Vagina (tissue), 2 donors: Measurements from ENCODE around the gene SPOCK2.

ENCODE experiments used
- POLR2A ChIP-seq, 2 donors: fragments of 450-650 bp; IDR thresholded peaks; one replicate each; pipeline ENCODE4 v1.6.1; 2017; ENCODE audit warnings: antibody characterized with exemption in 2 of 2, mild to moderate bottlenecking in 2 of 2, moderate library complexity in 2 of 2
- POLR2AphosphoS5 ChIP-seq, 2 donors: sonication (generic); formaldehyde crosslinking; IDR thresholded peaks; one replicate each; pipeline ENCODE4 v1.9.0; 2017; ENCODE audit warnings: antibody characterized with exemption in 2 of 2, mild to moderate bottlenecking in 2 of 2, low read depth in 1 of 2; ENCODE audit not compliant: insufficient read depth in 1 of 2
- TF ChIP-seq, protein P1 (sequence below), 3 experiments: fragments of 450-650 bp in 2 of 3; fragments of 200-600 bp in 1 of 3; sonication (generic) in 1 of 3; IDR thresholded peaks; one replicate each; pipeline ENCODE4 v1.5.1; 2017 to 2019; ENCODE audit warnings: antibody characterized with exemption in 3 of 3, mild to moderate bottlenecking in 2 of 3, moderate library complexity in 2 of 3

- TF ChIP-seq, protein P1, sequence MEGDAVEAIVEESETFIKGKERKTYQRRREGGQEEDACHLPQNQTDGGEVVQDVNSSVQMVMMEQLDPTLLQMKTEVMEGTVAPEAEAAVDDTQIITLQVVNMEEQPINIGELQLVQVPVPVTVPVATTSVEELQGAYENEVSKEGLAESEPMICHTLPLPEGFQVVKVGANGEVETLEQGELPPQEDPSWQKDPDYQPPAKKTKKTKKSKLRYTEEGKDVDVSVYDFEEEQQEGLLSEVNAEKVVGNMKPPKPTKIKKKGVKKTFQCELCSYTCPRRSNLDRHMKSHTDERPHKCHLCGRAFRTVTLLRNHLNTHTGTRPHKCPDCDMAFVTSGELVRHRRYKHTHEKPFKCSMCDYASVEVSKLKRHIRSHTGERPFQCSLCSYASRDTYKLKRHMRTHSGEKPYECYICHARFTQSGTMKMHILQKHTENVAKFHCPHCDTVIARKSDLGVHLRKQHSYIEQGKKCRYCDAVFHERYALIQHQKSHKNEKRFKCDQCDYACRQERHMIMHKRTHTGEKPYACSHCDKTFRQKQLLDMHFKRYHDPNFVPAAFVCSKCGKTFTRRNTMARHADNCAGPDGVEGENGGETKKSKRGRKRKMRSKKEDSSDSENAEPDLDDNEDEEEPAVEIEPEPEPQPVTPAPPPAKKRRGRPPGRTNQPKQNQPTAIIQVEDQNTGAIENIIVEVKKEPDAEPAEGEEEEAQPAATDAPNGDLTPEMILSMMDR (IDR thresholded peaks at IDR 0.05): no peak
- TF ChIP-seq POLR2A (IDR thresholded peaks at IDR 0.05) (no peak), POLR2AphosphoS5 (IDR thresholded peaks at IDR 0.05; ENCODE audit: insufficient read depth in 1 of 2, low read depth in 1 of 2) (peak in 1 of 2 donors; percentile 36)
These were observed 57.4 kb downstream of the SPOCK2 start for GRCh38 chr10:72030762-72031543.
